Brain pericyte (primary cell): ENCODE results near the gene CSMD2.

Experiments
- DNase-seq: peaks from one replicate; pipeline ENCODE4 v3.0.0-alpha.2; 2012; ENCODE audit warnings: low read depth, low spot score

The CSMD2 gene

DNA sequence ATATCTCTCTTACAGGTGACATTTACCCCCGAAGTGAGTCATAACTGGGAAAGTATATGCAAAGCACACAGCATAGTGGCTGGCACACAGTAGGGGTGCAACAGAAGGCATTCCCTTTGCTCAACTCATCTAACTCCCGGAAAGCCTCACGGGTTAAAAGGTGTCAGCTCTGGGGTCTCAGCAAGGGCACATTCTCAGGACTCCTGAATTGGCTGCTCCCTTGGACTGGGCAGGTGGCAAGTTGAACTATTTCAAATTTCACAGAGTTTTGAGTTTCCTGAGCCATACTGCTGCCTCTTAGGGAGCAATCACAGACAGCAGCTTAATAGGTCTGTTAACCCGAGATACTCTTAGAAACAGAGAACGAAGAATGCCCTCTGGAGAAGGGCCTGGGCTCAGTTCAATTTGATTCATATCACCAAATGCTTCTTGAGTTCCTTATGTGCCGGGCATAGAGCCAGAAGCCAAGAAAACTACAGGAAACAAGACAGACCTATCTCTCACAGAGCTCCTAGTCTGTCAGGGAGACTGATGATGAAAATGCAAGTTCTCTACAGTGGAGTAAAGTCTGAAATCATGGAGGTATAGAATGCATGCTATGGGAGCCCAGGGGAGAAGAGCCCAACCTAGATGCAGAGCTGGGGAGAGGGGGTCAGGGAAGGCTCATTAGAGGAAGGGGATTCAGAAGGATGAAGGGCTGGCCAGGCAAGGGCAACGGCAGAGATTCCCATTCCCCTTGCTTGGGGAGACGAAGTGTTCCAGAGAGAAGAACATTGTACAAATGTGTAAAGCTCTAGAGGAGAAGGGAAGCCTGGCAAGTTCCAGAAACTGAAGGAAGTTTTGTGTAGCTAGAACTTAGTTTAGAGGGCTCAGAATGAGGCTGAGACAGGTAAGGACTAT, 445.0 kb downstream of the CSMD2 start:
- DNase-seq = no peak

DNA sequence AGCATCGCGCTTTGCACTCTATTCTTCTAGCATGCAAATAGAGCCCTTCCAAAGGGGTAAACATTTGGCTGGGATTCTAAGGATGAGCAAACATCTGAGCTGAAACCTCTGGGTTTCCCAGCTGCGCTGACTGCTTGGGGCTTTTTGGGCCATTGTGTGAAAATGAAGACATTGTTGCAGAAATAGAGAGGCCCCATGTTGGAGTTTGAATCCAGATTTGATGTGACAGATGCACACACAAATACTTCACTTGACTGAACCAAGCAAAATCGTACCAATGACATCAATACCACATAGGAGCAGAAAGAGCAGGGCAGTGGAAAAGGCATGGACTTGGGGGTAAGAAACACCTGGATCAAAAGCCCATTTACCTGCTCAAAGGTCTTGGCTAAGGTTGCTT, 445.7 kb downstream of the CSMD2 start:
- DNase-seq = no peak

DNA sequence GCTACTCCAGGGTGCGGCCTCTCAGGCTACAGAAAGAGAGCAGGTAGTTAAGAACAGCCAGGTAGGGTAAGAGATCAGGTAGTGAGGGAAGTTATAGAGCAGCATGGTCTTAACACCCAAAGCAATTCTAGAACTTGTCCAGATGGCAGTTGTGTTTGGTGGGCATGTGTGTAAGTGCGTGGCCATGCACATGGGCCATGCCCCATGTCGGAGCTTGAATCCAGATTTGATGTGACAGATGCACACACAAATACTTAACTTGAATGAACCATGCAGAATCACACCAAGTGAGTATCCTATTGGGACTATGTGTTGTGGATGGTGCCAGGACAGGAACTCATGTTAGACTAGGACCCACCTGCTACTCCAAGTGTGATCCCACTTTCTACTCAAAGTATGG, 446.8 kb downstream of the CSMD2 start:
- no peak for DNase-seq

DNA sequence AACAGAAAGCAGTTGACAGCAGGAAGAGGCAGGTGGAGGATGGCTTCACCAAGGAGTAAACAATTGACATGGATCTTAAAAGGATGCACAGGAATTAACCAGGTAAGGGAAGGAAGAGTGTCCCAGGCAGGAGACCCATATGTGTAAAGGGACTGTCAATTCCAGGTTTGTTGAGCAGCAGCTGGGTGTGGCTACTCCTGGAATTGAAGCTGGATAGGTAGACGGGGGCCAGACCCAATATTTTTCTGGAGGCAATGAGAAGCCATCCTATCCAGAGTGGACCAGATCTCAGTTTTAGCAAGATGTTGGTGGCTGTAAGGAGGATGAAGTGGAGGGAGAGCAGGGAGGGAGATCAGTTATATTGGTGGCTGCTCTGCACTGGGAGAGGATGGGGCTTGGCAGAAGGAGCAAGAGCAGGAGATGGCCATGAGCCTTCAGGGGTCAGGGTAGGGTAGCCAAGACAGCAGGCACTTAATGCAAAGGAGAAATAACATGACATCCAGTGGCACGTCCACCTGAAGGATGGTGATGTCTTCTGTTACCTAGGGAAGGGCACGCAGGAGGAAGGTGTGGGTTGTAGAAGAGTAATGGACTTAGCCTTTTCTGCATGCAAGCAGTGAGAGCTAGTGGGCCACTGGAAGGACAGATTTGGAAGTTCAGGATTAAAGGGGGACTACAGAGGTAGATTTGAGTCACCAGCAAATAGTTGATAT, 447.9 kb downstream of the CSMD2 start:
- DNase-seq = no peak

DNA sequence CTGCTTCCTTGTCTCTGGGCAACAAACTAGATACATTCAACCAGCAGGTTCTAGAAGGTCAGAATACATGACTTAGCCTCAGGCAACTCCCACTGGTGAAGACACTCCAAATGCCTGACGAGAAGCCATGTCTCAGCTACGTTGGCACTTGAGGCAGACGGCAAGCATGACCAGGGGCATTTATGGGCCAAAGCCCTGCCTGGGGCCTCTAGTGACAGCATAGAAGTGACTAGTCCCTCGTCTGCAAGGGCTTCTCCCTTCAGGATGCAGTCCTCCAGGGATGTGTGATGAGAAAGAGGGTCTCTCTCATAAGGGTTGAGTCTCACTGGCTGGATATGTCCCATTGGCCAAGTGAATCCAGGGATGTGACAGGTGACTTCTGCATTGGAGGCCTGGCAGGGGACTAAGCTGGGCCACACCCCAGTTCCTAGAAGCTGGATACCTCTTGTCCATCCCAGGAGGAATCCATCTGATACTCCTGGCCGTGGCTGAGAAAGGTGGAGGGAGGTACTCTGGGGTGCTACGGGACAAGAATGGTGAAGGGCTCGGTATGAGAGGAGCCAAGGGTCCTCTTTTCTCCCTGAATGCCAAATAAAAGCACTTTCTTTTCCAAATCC, 449.7 kb downstream of the CSMD2 start:
- DNase-seq = no peak

DNA sequence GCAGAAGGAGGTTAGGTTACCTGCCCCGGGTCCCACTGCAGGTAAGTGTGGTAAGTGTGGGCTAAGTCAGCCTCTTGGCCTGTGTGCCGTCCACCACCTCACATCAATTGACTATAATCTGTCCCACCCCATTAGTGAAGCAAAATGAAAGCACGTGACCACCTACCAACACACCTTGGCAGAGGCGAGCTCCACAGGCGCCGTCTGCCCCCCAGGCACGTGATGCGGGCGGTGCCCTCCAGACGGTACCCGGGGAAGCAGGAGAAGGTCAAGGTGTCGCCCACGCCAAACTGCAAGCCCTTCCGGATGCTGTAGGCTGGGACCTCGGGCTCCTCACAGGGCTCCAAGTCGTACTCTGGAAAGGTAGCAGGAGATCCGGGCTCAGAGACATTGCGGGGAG, 450.6 kb downstream of the CSMD2 start:
- DNase-seq = no peak

DNA sequence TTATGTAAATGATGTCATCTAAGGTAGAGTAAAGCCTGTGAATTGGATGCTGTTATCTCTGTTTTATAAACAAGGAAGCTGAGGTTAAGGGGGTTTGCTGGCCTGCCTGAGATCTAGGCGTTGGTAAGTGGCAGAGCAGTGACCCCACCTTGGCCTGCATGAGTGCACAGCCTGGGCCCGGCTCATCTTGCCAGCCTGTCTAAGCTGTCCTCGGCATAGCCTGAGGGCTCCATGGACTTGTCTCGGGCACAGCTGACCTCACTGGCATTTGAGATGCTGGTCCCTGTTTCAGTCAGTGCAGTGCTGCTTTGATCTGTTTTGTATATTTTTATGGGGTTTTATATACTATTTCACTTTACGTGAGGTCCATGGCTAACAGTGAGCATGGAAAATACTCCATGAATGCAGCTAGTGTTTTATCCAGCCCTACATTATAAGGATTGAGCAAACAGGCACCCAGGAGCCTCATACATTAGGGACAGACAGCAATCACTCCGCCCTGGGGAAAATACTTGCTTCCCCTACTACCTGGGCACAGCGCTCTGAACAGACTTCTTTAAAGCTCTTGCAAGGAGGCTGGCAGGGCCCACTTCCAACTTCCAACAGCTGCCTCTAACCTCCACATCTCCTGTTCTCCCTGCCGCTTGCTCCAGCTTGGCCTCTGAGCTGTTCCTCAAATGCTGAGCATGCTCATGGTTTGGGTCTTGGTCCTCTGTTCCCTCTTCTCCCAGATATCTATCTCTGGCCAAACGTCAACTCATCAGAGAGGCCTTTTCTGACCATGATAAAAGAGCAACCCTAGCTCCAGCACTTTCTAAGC, 451.8 kb downstream of the CSMD2 start:
- no peak for DNase-seq

DNA sequence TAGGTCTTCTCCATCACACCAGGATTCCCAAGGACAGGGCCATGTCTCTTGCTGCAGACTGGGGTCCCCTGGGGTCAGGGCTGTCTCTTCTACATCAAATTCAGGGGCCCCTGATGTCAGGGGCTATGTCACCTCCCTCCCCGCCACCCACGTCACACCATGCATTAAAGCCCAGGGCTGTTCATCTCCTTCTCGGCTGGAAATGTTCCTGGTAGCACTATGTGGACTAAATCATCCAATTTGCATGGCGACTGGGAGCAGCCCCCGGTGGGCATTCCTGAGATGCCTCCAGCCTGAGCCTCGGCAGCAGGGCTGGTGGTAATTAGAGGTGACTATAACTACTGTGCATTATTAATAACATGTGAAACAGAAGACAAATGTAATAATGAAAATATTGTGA, 452.8 kb downstream of the CSMD2 start:
- DNase-seq = no peak

DNA sequence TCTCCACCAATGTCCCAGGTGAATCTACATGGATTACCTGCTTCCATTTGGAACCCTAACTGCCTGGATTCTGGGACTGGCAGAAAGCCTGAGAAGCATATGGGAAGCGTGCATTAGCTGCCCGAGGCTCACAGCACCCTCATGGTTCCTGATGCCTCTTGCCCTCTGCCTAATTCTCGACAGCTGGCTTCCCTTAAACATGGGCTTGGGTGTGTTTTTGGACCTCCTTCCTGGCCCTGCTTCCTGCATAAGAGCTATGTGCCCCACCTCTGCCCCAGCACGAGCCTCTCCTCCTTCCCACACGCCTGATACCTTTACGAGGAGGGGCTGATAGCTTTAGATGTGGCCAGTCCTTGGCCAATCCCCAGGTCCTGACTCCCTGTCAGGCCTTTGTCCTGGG, 453.5 kb downstream of the CSMD2 start:
- DNase-seq = no peak

DNA sequence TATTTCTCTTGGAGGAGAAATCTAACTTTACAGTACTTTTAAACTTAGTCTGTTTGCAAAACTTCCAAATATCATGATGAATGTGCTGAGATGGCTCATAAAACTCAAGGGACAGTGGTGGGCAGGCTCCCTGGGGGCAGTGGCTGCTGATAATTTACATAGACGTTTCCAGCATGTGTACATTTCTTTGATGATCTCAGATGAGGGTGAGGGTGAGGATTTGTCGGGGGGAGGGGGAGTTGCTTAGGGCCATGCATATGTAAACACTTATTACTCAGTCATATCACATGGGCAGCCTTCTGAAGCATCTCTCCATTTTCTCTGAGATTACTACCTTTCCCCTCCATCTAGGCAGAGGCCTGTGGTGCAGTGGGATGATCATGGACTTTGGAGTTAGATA, 454.1 kb downstream of the CSMD2 start:
- DNase-seq = no peak

DNA sequence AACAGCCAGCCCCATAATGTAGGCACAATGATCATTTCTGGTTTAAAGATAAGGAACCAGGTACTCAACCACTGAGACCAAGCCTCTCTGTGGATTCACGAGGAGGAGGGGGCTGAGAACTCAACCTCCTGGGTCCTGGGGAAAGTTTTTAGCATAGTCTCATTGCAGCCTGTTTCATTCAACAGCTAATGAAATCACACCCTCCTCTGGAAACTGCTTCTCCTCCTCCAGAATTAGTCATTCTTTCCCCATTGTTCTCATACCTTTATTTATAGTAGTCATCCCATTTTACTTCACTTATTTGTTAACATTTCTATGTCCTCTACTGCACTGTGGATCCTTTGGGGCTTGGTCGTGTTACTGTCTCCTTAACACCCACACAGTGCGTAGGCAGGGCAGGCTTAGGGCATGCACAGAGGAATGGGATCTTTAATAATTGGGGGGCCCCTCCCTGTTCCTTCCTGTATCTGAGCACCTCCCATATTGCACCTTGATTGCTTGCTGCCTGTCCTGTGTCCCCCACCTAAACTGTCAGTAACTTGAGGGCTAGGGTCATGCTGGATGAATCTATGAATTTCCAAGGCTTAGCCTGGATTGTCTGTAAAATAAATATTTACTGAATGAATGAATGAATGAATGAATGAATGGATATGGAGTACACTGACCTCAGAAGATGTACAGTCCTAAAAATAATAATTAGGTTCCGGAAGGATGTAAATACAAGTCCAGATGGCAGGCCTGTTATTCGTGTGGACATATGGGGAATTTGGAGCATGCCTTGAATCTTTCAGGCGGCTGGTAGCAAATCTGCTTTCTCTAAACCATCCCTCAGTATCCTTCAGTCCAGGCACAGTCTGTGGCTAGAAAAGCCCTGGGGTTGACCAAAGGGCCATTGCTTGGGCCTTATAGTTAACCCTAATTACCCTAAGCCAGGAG, 455.0 kb downstream of the CSMD2 start:
- no peak for DNase-seq

DNA sequence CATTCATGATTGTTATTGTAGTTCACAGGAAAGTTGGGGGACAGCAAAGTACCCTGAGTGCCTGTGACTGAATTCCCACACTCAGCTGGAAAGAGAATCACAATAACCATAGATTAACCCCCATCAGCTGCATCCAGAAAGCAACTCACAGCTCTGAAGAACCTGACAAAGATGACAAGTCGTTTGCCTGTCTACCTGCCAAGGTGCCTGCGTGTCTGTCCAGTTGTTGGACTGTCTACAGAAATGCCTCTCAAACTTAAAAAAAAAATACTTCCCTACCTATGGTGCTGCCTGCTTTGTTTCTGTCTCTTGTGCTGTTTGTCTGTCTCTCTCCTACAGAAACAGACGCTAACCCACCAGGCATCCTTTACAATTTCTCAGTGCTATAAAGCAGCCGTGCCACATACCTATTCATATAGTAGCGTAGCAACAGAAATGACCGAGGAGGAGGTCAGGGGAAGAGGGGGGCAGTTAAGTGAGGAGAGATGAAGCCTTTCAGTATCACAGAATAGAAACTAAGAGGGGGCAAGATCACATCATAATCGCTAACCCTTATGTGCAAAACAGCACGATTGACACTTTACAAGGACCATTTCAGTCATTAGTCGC, 455.8 kb downstream of the CSMD2 start:
- DNase-seq = no peak

DNA sequence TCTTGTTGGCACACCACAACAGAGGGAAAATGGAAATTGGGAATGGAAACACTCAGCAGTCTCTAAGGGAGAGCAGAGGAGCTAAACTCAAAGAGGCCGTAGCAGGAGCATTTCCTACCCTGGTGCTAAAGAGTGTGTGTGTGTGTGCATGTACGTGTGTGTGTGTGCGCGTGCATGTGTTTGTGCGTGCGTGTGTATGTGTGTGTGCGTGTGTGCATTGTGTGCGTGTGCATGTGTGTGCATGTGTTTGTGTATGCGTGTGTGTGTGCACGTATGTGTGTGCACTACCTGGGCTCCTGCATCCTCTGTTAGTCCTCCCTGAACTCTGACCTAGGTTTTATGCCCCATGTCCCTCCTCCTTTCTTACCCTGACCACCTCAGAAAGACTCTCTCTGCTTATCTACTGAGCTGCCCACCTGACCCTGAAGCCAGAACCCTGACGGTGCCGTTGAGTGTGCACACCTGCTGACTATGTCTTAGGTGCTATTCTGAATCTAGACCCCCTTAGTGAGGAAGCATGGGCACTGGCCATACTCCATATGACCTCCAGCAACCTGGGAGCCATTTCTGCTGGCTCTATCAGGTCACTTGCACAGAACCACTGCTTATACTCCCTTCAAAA, 458.3 kb downstream of the CSMD2 start:
- no peak for DNase-seq

DNA sequence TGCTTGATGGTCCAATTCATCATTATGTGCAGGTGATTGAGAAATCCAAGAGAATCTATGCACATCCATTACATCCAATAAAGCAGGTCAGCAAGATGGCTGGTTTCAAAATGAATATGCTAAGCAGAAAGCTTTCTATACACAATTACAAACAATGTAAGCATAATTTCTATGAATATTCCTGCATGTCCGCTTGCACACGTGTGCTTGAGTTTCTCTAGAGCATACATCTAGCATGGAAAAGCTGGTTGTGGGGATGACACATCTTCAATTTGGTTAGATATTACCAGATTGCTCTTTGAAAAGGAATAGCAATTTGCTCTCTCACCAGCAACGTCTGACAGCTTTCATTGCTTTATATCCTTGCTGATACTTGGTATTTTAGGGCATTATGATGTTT, 461.6 kb downstream of the CSMD2 start:
- DNase-seq = no peak

DNA sequence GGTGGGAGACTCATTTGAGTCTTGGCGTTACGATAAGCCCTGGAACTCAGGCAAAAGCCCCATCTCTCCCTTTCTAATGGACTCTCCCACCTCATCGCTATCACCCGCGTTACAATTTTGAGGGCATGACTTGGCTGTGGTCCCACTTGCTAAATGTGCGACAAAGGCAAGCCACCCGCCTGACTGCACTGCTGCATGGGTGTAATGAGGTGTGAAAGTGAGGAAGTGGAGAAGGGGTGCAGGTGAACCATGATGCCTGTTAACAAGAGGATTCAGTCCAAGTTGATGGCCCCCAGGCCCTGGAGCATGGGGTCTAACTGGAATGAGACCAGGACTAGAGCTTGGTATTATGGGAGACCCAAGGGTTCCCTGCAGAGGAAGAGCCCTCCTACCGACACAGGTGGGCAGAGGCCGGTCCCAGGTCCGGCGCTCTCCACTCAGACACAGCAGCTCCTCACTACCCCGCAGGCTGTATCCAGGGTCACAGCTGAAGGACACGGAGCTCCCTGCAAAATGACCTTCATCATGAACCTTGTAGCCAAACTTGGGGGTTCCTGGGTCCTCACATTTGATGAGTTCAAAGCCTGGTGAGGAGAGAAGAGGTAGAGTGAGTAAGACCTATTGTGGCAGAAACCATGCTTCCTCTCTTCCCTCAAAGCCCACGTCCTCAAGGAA, 466.5 kb downstream of the CSMD2 start:
- no peak for DNase-seq

DNA sequence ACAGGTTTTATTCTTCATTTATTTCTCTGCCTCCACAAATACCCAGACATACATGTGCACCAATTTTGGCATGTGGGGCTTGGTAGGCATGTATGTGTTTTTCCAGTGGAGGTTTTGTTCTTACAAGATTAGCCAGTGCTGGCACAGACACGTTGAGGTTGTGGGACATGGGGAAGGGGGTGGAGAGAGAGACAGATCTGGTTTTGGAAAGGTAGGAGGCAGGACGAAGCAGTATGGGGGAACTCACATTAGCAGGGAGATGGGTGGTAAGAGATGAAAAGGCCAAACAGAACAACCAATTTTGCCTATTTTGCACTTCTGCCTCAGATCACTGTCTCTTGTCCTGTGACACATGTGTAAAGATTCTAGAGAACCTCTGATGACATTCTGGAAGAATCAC, 467.2 kb downstream of the CSMD2 start:
- DNase-seq = no peak

DNA sequence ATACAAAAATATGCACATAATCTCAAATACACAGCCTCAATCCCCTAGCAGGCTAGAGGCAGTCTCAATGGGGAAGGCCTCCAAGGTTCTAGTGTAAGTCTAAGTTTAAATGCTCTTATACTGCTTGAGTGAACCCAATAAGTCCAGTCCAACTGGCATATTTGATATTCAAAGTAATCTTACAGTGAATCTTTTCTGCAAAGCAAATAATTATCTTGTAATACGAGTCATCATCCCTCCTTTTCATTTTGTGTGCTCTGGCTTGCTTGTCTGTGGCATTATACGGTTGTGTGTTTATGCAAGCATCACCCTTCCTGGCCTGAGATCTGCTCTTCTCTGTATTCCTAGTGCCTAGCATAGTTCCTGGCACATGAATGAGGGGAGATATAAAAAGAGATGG, 468.1 kb downstream of the CSMD2 start:
- DNase-seq = no peak

DNA sequence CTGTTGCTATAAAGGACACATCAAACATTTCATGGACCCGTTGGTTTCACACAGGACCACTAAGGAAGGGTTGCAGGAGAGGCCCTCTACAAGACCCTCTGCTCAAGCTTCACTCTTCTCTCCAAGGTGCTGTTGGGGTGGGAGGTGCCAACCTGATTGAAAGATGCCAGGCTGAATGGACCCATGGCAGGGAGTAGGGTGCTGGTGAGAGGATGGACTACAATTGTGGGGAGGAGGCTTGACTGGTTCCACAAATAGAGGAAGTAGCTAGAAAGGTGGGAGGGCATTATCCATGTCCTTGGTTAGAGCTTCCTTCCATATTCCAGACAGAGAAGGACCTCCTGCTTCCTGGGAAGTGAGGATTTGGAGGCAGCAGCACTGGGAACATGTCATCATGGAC, 468.7 kb downstream of the CSMD2 start:
- DNase-seq = no peak
